ENCODE data around the gene PELI2. TPM values are rescaled to one million over a fixed set of nuclear protein-coding genes. Genes with fewer than 3 reads are reported as not detected.

Gene PELI2
- total RNA-seq, 1 experiment from 2014 or later, result 0.19 TPM

DNA sequence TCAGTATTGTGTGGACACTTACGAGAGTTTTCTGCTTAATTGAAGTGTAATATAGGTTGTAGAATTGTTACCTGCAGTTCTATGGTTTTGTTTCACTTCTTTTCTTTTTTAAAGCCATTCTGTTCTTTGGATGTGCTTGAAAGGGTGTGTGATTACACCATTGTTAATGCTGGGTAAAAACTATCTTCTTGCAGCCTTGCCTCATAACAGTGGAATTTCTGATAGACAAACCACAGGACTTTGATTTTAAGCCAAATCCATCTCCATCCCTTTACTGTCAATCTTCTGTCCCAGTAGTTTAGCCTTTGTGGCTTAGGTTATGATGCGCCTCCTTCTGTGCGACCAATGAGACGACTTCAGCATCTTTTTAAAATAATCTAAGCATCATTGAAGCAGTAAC is 182.3 kb downstream of the PELI2 start:
- H3K36me3 Mint-ChIP-seq (ENCODE audit: insufficient read depth, unreplicated experiment), result no peaks in the 10 kb centered on the region
- no peaks in the 10 kb centered on the region for H3K27me3 Mint-ChIP-seq (ENCODE audit: insufficient read depth, unreplicated experiment)
- H3K4me3 Mint-ChIP-seq (ENCODE audit: unreplicated experiment), result no peak overlapping the region
- BruUV-seq (replicated peaks), result no TSS peak
- ChIA-PET CTCF (no interaction called here), POLR2A (interaction anchor here (0.6 kb wide), 1 partner anchor 164 kb away, joined by 3 read pairs; no protein-coding TSS in a partner anchor)
- DNase-seq (ENCODE audit: unreplicated experiment), result no peak
- TF ChIP-seq CTCF (IDR thresholded peaks at IDR 0.05; ENCODE audit: unreplicated experiment), result no peak
- no peaks in the 10 kb centered on the region for H3K4me1 Mint-ChIP-seq (ENCODE audit: insufficient read depth, unreplicated experiment)
- intact Hi-C loops (cut with micrococcal nuclease), result no loop called here
- no peak overlapping the region for H3K27ac Mint-ChIP-seq (ENCODE audit: low read depth, unreplicated experiment)
- no peaks in the 10 kb centered on the region for H3K9me3 Mint-ChIP-seq (ENCODE audit: unreplicated experiment)

GRCh38 chr14:56304456-56304855 is 186.2 kb downstream of the PELI2 start:
- H3K9me3 Mint-ChIP-seq (ENCODE audit: unreplicated experiment), result no peaks in the 10 kb centered on the region
- H3K4me3 Mint-ChIP-seq (ENCODE audit: unreplicated experiment), result no peak overlapping the region
- DNase-seq (ENCODE audit: unreplicated experiment), result no peak
- ChIA-PET POLR2A (no interaction called here), CTCF (no interaction called here)
- no peaks in the 10 kb centered on the region for H3K4me1 Mint-ChIP-seq (ENCODE audit: insufficient read depth, unreplicated experiment)
- no peak overlapping the region for H3K27ac Mint-ChIP-seq (ENCODE audit: low read depth, unreplicated experiment)
- intact Hi-C loops (cut with micrococcal nuclease), result no loop called here
- H3K36me3 Mint-ChIP-seq (ENCODE audit: insufficient read depth, unreplicated experiment), result no peaks in the 10 kb centered on the region
- BruUV-seq (replicated peaks), result no TSS peak
- no peaks in the 10 kb centered on the region for H3K27me3 Mint-ChIP-seq (ENCODE audit: insufficient read depth, unreplicated experiment)
- no peak for TF ChIP-seq CTCF (IDR thresholded peaks at IDR 0.05; ENCODE audit: unreplicated experiment)

- Mint-ChIP-seq H3K27me3 (ENCODE audit: insufficient read depth, unreplicated experiment) (no peaks in the 10 kb centered on the region), H3K27ac (ENCODE audit: low read depth, unreplicated experiment) (no peak overlapping the region), H3K36me3 (ENCODE audit: insufficient read depth, unreplicated experiment) (no peaks in the 10 kb centered on the region), H3K4me1 (ENCODE audit: insufficient read depth, unreplicated experiment) (no peaks in the 10 kb centered on the region), H3K9me3 (ENCODE audit: unreplicated experiment) (no peaks in the 10 kb centered on the region), H3K4me3 (ENCODE audit: unreplicated experiment) (no peak overlapping the region)
- ChIA-PET CTCF (no interaction called here), POLR2A (interaction anchor here (0.6 kb wide), 1 partner anchor 172 kb away, joined by 3 read pairs; no protein-coding TSS in a partner anchor)
- TF ChIP-seq CTCF (IDR thresholded peaks at IDR 0.05; ENCODE audit: unreplicated experiment), result no peak
- no peak for DNase-seq (ENCODE audit: unreplicated experiment)
- no TSS peak for BruUV-seq (replicated peaks)
- intact Hi-C loops (cut with micrococcal nuclease), result no loop called here
Measured at GRCh38 chr14:56309198-56309597, 191.0 kb downstream of the PELI2 start.

GRCh38 chr14:56310643-56311042 is 192.4 kb downstream of the PELI2 start:
- H3K36me3 Mint-ChIP-seq (ENCODE audit: insufficient read depth, unreplicated experiment), result no peaks in the 10 kb centered on the region
- H3K27ac Mint-ChIP-seq (ENCODE audit: low read depth, unreplicated experiment), result no peak overlapping the region
- H3K27me3 Mint-ChIP-seq (ENCODE audit: insufficient read depth, unreplicated experiment), result no peaks in the 10 kb centered on the region
- peak; percentile 6 for DNase-seq (ENCODE audit: unreplicated experiment)
- BruUV-seq (replicated peaks), result no TSS peak
- no peaks in the 10 kb centered on the region for H3K9me3 Mint-ChIP-seq (ENCODE audit: unreplicated experiment)
- H3K4me1 Mint-ChIP-seq (ENCODE audit: insufficient read depth, unreplicated experiment), result no peaks in the 10 kb centered on the region
- POLR2A ChIA-PET, result no interaction called here
- TF ChIP-seq CTCF (IDR thresholded peaks at IDR 0.05; ENCODE audit: unreplicated experiment), result no peak
- no peak overlapping the region for H3K4me3 Mint-ChIP-seq (ENCODE audit: unreplicated experiment)
- CTCF ChIA-PET, result no interaction called here
- intact Hi-C loops (cut with micrococcal nuclease), result no loop called here
